Central memory CD4-positive, alpha-beta T cell (primary cell): Measurements from ENCODE around the gene KLK3.
"Not testable (repeated sequence)": the region's sequence is repeated elsewhere in the genome, so short reads cannot be mapped to it uniquely, and the experiment has no call there.

ENCODE experiments used
- DNase-seq: peaks from one replicate; pipeline ENCODE4 v3.0.0; 2022
- total RNA-seq, 3 experiments: gene quantifications; one replicate each; lab custom pipeline; 2026; lab: John Stamatoyannopoulos, UW

Gene KLK3
- 0 to 0.19 (median 0) reads per million in 3 experiments for total RNA-seq

- no peak for DNase-seq
Observed at GRCh38 chr19:50854636-50855410, at the start of gene KLK3. TSS of gene KLK3 (plus strand) at chr19:50854915. CDS start at chr19:50854956, 41 bp downstream.

GRCh38 chr19:50808856-50809255 is 45.9 kb upstream of the KLK3 start:
- DNase-seq: no peak

DNA sequence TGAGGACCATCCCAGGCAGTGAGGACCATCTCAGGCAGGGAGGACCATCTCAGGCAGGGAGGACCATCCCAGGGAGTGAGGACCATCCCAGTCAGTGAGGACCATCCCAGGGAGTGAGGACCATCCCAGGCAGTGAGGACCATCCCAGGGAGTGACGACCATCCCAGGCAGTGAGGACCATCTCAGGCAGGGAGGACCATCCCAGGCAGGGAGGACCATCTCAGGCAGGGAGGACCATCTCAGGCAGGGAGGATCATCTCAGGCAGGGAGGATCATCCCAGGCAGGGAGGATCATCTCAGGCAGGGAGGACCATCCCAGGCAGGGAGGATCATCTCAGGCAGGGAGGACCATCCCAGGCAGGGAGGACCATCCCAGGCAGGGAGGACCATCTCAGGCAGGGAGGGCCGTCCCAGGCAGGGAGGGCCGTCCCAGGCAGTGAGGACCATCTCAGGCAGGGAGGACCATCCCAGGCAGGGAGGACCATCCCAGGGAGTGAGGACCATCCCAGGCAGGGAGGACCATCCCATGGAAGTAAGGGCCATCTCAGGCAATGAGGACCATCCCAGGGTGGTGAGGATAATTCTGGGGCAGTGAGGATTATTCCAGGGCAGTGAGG is 43.0 kb upstream of the KLK3 start:
- DNase-seq: not testable (repeated sequence)

- DNase-seq: no peak
Observed at GRCh38 chr19:50812474-50812873, 42.2 kb upstream of the KLK3 start.

DNA sequence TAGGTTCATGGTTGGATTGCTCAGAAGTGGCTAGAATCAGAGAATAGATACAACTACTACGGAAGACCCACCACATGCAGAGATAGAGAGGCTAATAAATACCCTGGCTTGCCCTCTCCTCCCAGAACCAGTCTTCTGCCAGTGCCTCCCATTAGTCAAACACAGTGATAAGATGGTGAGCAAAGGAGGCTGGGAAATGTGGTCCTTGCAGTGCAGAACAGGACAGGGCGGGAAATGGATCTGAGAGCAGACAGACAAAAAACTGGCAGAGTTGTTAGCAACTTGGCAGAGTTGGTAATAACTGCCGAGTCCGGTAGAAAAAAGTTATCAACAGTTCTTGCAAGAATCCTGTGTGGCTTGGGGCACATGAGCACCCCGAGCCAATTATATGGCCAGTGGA is 39.8 kb upstream of the KLK3 start:
- no peak for DNase-seq

- DNase-seq: no peak
Observed at GRCh38 chr19:50815439-50815838, 39.3 kb upstream of the KLK3 start.

DNA sequence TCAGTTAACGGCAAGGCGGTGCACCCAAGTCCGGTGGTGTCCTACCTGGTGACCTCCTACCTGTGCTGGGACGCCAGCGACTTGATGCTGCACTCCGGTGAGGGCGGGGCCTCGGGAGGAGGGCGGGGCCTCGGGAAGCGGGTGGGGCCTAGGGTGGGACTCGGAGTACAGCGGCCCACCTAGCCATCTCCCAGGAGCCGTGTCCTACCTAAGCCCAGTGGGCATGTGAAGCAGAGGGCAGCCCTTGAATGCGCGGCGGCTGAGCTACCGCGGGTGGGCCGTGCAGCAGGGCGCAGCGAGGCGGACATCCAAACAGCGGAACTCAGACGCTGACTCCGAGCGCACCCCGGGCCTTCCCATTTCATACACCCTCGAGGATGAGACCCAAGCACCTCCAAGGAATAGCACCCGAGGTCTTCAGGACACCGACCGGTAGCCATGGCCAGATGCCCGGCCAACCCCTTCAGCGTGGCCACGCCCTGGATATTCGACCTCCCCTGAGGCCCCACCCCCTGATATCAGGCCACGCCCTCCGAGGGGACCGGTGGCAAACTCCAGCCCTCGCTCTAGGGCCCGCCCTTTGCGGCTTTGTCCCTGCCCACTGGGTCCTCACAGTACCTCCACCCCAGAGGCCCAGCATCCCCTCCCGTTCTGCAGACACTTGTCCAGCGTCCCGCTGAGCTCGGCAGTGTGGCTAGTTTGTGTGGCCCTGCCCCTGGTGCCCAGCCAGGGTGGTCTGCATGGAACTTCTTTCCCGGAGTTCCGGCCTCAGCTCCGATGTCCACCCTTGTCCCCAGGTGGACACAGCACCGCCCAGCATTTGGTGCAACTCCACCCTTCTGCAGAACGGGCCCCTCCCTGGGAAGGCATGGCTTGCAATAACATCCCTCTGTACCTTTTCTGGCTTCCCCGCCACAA is 36.5 kb upstream of the KLK3 start:
- no peak for DNase-seq

GRCh38 chr19:50818859-50819472 is 35.7 kb upstream of the KLK3 start:
- DNase-seq: no peak

DNA sequence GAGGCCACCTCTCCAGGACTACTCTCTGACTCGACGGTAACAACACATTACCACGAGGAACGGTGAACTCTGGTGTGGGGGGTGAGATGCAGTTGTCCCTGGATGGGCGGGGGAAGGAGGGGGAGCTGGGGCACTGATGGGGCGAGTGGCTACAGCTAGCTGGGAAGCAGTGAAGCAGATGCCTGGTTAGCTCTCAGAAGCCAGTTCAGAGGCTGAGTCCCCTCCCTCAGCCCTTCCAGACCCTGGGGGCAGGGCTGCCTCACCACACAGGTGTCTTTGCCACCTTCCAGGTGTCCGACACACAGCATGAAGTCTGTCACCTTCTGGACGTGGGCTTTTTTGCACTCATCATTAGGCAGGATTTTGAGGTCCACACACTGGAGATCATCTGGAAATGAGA is 35.1 kb upstream of the KLK3 start:
- DNase-seq: no peak

DNA sequence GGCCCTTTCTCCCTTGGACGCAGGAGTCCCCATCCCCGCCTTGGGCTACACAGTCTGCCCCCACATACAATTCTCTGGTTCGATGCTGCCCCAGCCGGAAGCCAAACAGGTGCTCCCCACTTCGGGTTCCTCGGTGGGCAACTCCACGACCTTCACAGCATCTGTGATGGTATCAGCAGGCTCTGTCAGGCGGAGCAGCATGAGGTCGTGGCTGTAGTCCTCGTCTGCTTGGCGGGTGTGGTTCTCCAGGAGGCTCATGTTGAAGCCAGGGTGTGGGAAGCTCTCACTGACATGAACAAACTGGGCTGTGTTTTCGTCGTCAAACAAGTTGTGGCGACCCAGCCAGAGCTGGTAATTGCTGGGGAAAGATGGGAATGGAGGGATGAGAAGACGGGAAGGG is 34.6 kb upstream of the KLK3 start:
- DNase-seq: no peak

GRCh38 chr19:50820549-50821247 is 34.0 kb upstream of the KLK3 start:
- no peak for DNase-seq

GRCh38 chr19:50821248-50821612 is 33.5 kb upstream of the KLK3 start:
- no peak for DNase-seq

GRCh38 chr19:50821622-50822021 is 33.1 kb upstream of the KLK3 start:
- no peak for DNase-seq

DNA sequence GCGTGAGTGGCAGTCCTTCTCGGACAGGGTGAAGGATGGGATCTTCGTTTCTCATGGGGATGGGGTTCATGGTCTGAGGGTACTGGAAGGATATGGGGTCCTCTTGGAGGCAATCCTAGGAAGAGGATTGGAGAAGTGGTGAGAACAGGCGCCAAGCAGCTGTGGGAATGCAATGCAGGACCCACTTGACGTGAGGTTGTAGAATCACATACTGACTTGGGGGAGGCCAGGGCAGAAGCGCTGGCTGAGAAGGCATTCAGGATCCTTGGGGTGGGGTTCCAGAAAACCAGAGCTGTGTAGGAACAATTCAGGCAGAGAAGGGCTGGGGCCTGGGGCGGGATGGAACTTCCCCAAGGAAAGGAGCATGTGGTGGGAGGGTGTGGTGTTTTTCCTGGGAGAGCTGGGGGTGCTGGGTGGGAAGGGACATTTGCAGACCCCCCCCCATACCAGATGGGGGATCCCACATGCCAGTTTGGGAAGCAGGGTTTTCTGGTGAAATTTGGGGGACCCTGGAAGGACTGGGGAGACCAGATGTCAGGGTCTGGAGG is 32.0 kb upstream of the KLK3 start:
- no peak for DNase-seq

- DNase-seq: no peak
Observed at GRCh38 chr19:50823389-50824042, 31.2 kb upstream of the KLK3 start, which contains the start of gene KLK1. TSS of gene KLK1 (minus strand) at chr19:50823787. CDS start at chr19:50823748, 39 bp downstream.

- DNase-seq: no peak
Observed at GRCh38 chr19:50826492-50827240, 28.0 kb upstream of the KLK3 start.

DNA sequence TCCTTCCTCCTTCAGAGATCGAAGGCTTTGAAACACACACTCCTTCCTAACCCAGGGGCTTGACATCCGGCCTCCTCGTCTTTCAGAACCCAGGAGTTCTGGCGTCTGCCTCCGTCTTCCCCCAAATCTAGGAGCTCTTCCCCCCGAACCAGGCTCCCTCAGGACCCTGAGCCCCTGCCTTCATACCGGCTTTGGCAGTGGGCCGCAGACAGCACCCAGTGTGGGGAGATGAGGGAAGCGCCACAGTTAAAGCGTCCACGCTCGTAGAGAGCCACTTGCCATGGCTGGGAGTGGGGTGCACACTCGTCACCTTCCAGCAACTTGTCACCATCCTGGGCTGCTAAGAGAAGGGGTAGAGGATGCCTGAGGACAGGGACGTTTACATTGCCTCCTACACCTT is 27.2 kb upstream of the KLK3 start:
- no peak for DNase-seq

- DNase-seq: no peak
Observed at GRCh38 chr19:50829801-50830200, 24.9 kb upstream of the KLK3 start.

DNA sequence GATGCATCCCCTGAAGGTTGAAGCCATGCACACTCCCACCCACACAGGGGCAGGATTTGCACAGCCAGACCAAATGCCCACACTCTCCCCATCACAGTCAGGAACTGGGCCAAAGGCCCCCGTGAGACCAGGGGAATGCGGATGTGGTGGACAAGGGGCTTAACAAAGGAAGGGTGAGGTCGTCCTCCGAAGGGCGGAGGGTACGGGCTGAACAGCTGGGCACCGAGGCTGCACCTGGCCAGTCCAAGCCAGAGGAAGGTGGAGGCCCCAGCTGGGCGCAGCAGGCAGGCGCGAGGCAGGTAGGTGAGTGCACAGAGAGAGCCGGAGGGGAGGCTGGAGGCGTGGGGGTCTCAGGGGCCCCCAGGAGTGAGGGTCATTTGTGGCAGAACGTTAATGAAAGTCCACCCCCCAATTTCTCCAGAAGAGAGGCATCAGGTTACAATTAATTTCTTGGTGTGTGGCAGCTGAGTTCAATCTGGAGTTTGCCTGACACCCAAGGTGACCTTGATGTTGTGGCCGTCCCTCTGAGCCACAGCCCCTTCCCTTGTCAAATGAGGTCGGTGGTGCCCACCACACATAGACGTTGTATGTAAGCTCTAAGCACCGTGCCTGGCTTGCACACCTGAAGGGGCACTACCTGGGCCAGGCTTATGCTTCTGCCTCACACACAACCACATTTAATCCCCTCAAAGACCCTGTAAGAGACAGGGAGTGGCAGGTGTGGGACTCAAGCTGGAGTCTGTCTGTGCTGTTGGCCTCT is 24.3 kb upstream of the KLK3 start:
- no peak for DNase-seq

DNA sequence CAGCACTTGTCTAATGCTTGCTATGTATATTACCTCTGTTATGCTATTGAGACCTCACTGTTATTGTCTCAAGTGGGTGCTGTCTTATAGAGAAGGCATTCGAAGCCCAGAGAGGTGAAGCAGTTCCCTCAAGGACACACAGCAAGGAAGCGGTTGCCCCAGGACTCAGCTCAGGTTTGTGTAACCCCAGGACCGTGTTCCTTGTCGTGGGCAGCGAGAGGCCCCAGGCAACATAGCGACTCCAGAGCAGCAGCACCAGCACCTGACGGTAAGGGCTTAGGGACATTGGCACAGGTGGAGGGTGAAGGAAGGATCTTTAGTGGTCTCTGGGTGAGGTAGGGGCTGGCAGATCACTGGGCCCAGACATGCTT is 23.7 kb upstream of the KLK3 start:
- DNase-seq: no peak
